ENCODE measurements around the gene NEK5.

Gene NEK5

GRCh38 chr13:52009946-52010345 is 118.9 kb downstream of the NEK5 start:
- no peak for DNase-seq

- DNase-seq = no peak
Measured at GRCh38 chr13:52006523-52007245, 122.2 kb downstream of the NEK5 start.

- no peak for DNase-seq
Measured at GRCh38 chr13:52005841-52006522, 122.9 kb downstream of the NEK5 start.

GRCh38 chr13:52004511-52005170 is 124.2 kb downstream of the NEK5 start:
- no peak for DNase-seq

- no peak for DNase-seq
Measured at GRCh38 chr13:52003541-52003940, 125.3 kb downstream of the NEK5 start.

GRCh38 chr13:52002361-52002760 is 126.5 kb downstream of the NEK5 start:
- DNase-seq = no peak

GRCh38 chr13:52001120-52001731 is 127.6 kb downstream of the NEK5 start:
- DNase-seq = peak in 2 of 5 experiments; percentile 21 to 54

GRCh38 chr13:51999921-52000320 is 129.0 kb downstream of the NEK5 start:
- DNase-seq = no peak

GRCh38 chr13:51999510-51999911 is 129.4 kb downstream of the NEK5 start:
- DNase-seq = no peak

- no peak for DNase-seq
Measured at GRCh38 chr13:51998723-51999509, 130.0 kb downstream of the NEK5 start.

GRCh38 chr13:51997641-51998330 is 131.1 kb downstream of the NEK5 start:
- no peak for DNase-seq

- DNase-seq = no peak
Measured at GRCh38 chr13:51997186-51997585, 131.7 kb downstream of the NEK5 start.

- no peak for DNase-seq
Measured at GRCh38 chr13:51996641-51997040, 132.2 kb downstream of the NEK5 start.

- DNase-seq = no peak
Measured at GRCh38 chr13:51995677-51996551, 133.0 kb downstream of the NEK5 start.

GRCh38 chr13:51993713-51994112 is 135.2 kb downstream of the NEK5 start:
- DNase-seq = no peak

- DNase-seq = no peak
Measured at GRCh38 chr13:51988988-51989618, 139.8 kb downstream of the NEK5 start.

Measured in T-helper 2 cell (primary cell).